Heart left ventricle (tissue), 13 donors: ENCODE results near the gene GRAMD4.

Experiments
- POLR2A ChIP-seq, 2 donors: fragments of 450-650 bp; IDR thresholded peaks; one replicate each; pipeline ENCODE4 v1.6.1; 2017; ENCODE audit warnings: antibody characterized with exemption in 2 of 2, mild to moderate bottlenecking in 2 of 2, moderate library complexity in 2 of 2
- TF ChIP-seq, protein P1 (sequence below), 12 donors: fragments of 200-600 bp; sonication (generic) in 4 of 12; IDR thresholded peaks; one replicate each; pipeline versions ENCODE4 v1.5.0 to v1.8.0; 2018 to 2022; ENCODE audit warnings: antibody characterized with exemption in 12 of 12, mild to moderate bottlenecking in 5 of 12
- donor health status: ischemic (EF 13 %, LVEDD 7.1; RV severe dilation, severe dysfunction).
- donor health status: DM: no; HTN: yes; CAD: no.
- donor health status: DM: no; HTN: no; CAD: no.
- donor health status: ischemic (EF 25% LVEDD 6.9; RV normal size, moderate dysfunction).
- donor health status: ischemic (EF 25% LVEDD 5.7; RV mildly dilated, moderate dysfunction).
- donor health status: ischemic (EF 35%, LVEDD 5.7; RV mildly dilated, moderate dysfunction).
- donor health status: nonischemic (EF 11% LVEDD 7.7; RV severe dilation, severe dysfunction).
- donor health status: DM: yes; HTN: yes; CAD: no.
- donor health status: PGD.
- donor health status: ischemic (EF 29% LVEDD 5.4; RV normal size, mild dysfunction).
- donor health status: nonischemic (EF 23%, LVEDD 6.1; RV moderate dilation, normal function).

DNA sequence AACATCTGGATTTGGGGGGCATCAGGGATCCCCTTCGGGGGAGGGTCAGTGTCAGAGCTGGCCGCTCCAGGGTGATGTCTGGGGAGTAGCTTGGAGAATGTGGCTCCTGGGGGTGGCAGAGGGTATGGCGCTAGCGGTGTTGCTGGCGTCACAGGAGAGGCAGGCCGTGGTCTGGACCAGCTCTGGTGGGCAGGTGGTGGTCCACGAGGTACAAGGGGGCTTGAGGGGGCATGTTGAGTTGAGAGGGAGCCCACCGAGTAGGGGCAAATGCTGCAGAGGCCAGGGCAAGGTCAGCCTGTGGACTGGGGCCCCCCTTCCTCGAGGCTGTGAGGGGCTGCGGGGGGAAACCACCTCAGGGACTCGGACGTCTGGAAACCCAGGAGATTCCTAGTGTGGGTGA is 8.6 kb downstream of the GRAMD4 start:
- TF ChIP-seq, protein P1, sequence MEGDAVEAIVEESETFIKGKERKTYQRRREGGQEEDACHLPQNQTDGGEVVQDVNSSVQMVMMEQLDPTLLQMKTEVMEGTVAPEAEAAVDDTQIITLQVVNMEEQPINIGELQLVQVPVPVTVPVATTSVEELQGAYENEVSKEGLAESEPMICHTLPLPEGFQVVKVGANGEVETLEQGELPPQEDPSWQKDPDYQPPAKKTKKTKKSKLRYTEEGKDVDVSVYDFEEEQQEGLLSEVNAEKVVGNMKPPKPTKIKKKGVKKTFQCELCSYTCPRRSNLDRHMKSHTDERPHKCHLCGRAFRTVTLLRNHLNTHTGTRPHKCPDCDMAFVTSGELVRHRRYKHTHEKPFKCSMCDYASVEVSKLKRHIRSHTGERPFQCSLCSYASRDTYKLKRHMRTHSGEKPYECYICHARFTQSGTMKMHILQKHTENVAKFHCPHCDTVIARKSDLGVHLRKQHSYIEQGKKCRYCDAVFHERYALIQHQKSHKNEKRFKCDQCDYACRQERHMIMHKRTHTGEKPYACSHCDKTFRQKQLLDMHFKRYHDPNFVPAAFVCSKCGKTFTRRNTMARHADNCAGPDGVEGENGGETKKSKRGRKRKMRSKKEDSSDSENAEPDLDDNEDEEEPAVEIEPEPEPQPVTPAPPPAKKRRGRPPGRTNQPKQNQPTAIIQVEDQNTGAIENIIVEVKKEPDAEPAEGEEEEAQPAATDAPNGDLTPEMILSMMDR (IDR thresholded peaks at IDR 0.05), result no peak
- no peak for TF ChIP-seq POLR2A (IDR thresholded peaks at IDR 0.05)
